Trophoblast cell (in vitro differentiated cells and primary cell): ENCODE data around the gene TNP1.

Source experiments
- DNase-seq, 2 donors: peaks; one replicate each; pipeline ENCODE4 v3.0.0-alpha.2; 2016
- H2AFZ ChIP-seq: 2 replicates; pipeline ENCODE4 v1.6.1; 2013; ENCODE audit warnings: low read length, moderate library complexity, mild to moderate bottlenecking; ENCODE audit not compliant: insufficient read depth, poor library complexity
- H2AK5ac ChIP-seq: 2 replicates; pipeline ENCODE4 v1.6.1; 2013; ENCODE audit warnings: mild to moderate bottlenecking, low read length
- H2BK120ac ChIP-seq: 2 replicates; pipeline ENCODE4 v1.6.1; 2013; ENCODE audit warnings: low read length, mild to moderate bottlenecking, moderate library complexity; ENCODE audit not compliant: insufficient read depth, poor library complexity
- H2BK12ac ChIP-seq: 2 replicates; pipeline ENCODE4 v1.6.1; 2013; ENCODE audit warnings: mild to moderate bottlenecking, low read length, moderate library complexity
- H2BK5ac ChIP-seq: 2 replicates; pipeline ENCODE4 v1.6.1; 2013; ENCODE audit warnings: low read length, low read depth, moderate library complexity, mild to moderate bottlenecking; ENCODE audit not compliant: poor library complexity
- H3K14ac ChIP-seq: 2 replicates; pipeline ENCODE4 v1.6.1; 2013; ENCODE audit warnings: mild to moderate bottlenecking, low read length
- H3K18ac ChIP-seq: 2 replicates; pipeline ENCODE4 v1.6.1; 2013; ENCODE audit warnings: mild to moderate bottlenecking, low read length
- H3K23ac ChIP-seq: 2 replicates; pipeline ENCODE4 v1.6.1; 2013; ENCODE audit warnings: low read length
- H3K27ac ChIP-seq: 2 replicates; pipeline ENCODE4 v1.5.1; 2013; ENCODE audit warnings: low read depth, mild to moderate bottlenecking, inconsistent platforms, low read length, moderate library complexity
- H3K27me3 ChIP-seq: 2 replicates; pipeline ENCODE4 v1.6.1; 2013; ENCODE audit warnings: inconsistent platforms, mild to moderate bottlenecking, low read length, moderate library complexity; ENCODE audit not compliant: insufficient read depth
- H3K36me3 ChIP-seq, 2 experiments: 1 replicate in 1 of 2; 2 replicates in 1 of 2; pipeline ENCODE4 v1.6.1; 2013; ENCODE audit warnings: low read length in 2 of 2, mild to moderate bottlenecking in 2 of 2, moderate library complexity in 1 of 2; ENCODE audit not compliant: insufficient read depth in 2 of 2, control insufficient read depth in 1 of 2
- H3K4ac ChIP-seq: 2 replicates; pipeline ENCODE4 v1.6.1; 2013; ENCODE audit warnings: low read depth, mild to moderate bottlenecking, low read length, moderate library complexity
- H3K4me1 ChIP-seq, 2 experiments: 1 replicate in 1 of 2; 2 replicates in 1 of 2; pipeline ENCODE4 v1.6.1; 2013; ENCODE audit warnings: low read length in 2 of 2, mild to moderate bottlenecking in 2 of 2, moderate library complexity in 1 of 2; ENCODE audit not compliant: insufficient read depth in 2 of 2, control insufficient read depth in 1 of 2
- H3K4me2 ChIP-seq: 2 replicates; pipeline ENCODE4 v1.6.1; 2013; ENCODE audit warnings: inconsistent platforms, mild to moderate bottlenecking, low read length, moderate library complexity
- H3K4me3 ChIP-seq: 2 replicates; pipeline ENCODE4 v1.5.1; 2013; ENCODE audit warnings: mild to moderate bottlenecking, low read depth, low read length, inconsistent platforms
- H3K79me1 ChIP-seq: one replicate; pipeline ENCODE4 v1.6.1; 2013; ENCODE audit warnings: low read length
- H3K79me2 ChIP-seq: 2 replicates; pipeline ENCODE4 v1.6.1; 2013; ENCODE audit warnings: low read length, mild to moderate bottlenecking; ENCODE audit not compliant: control insufficient read depth, insufficient read depth, poor library complexity
- H3K9ac ChIP-seq: 2 replicates; pipeline ENCODE4 v1.6.1; 2013; ENCODE audit warnings: mild to moderate bottlenecking, low read length
- H3K9me3 ChIP-seq: 2 replicates; pipeline ENCODE4 v1.6.1; 2013; ENCODE audit warnings: low read depth, mild to moderate bottlenecking, control low read depth, inconsistent platforms, low read length; ENCODE audit not compliant: insufficient read depth
- H4K12ac ChIP-seq: 2 replicates; pipeline ENCODE4 v1.6.1; 2013; ENCODE audit warnings: low read depth, mild to moderate bottlenecking, low read length, moderate library complexity
- H4K8ac ChIP-seq: 2 replicates; pipeline ENCODE4 v1.6.1; 2013; ENCODE audit warnings: low read depth, mild to moderate bottlenecking, low read length, moderate library complexity
- H4K91ac ChIP-seq: one replicate; pipeline ENCODE4 v1.6.1; 2013; ENCODE audit warnings: low read depth, mild to moderate bottlenecking, low read length, moderate library complexity
- WGBS: extraction: QIAGEN DNeasy Blood & Tissue Kit; methylation state at CpG from one replicate; pipeline ENCODE4 v1.1.7; 2013; ENCODE audit warnings: missing lambda C conversion rate; ENCODE audit not compliant: insufficient read length, insufficient coverage; ENCODE audit errors: extremely low coverage; 5-methylcytosine and 5-hydroxymethylcytosine counted together

Gene TNP1

GRCh38 chr2:216865658-216866057, 5.8 kb upstream of the TNP1 start:
- H3K18ac ChIP-seq = no peak overlapping the region

GRCh38 chr2:216863946-216864345, 4.1 kb upstream of the TNP1 start:
- Histone ChIP-seq H2BK120ac (no peak overlapping the region), H3K4me3 (no peak overlapping the region), H2BK12ac (peak overlapping the region; percentile 23), H3K27ac (no peak overlapping the region), H4K91ac (peak overlapping the region; percentile 66), H2AFZ (no peak overlapping the region), H3K4ac (no peak overlapping the region), H3K18ac (no peak overlapping the region), H4K12ac (no peak overlapping the region), H2AK5ac (no peak overlapping the region), H2BK5ac (no peak overlapping the region), H3K79me2 (no peaks in the 10 kb centered on the region), H3K4me2 (no peak overlapping the region), H3K36me3 (no peaks in the 10 kb centered on the region), H3K14ac (no peak overlapping the region), H4K8ac (no peak overlapping the region), H3K27me3 (no peaks in the 10 kb centered on the region), H3K4me1 (peaks cover 4 to 7% of the 10 kb centered on the region in 2 experiments), H3K9me3 (no peaks in the 10 kb centered on the region), H3K23ac (no peak overlapping the region), H3K9ac (no peak overlapping the region), H3K79me1 (no peaks in the 10 kb centered on the region)
- DNase-seq = no peak
- no CpG with 5 or more reads among the region's 4 CpGs for WGBS

More at GRCh38 chr2:216865658-216866057, 5.8 kb upstream of the TNP1 start:
- H3K27me3 ChIP-seq = no peaks in the 10 kb centered on the region
- H3K4me2 ChIP-seq = no peak overlapping the region
- H3K23ac ChIP-seq = no peak overlapping the region
- no peak overlapping the region for H4K12ac ChIP-seq
- H3K14ac ChIP-seq = no peak overlapping the region
- no peak overlapping the region for H2BK12ac ChIP-seq
- H3K79me1 ChIP-seq = no peaks in the 10 kb centered on the region
- no peak overlapping the region for H2BK120ac ChIP-seq
- no peak overlapping the region for H4K91ac ChIP-seq
- peaks cover 4 to 7% of the 10 kb centered on the region in 2 experiments for H3K4me1 ChIP-seq
- H3K4me3 ChIP-seq = no peak overlapping the region
- H2AK5ac ChIP-seq = no peak overlapping the region
- H2AFZ ChIP-seq = no peak overlapping the region
- no peaks in the 10 kb centered on the region for H3K9me3 ChIP-seq
- no peak overlapping the region for H4K8ac ChIP-seq
- H3K36me3 ChIP-seq = no peaks in the 10 kb centered on the region
- H3K79me2 ChIP-seq = no peaks in the 10 kb centered on the region
- WGBS = no CpG with 5 or more reads among the region's 3 CpGs
- no peak overlapping the region for H3K27ac ChIP-seq
- H3K9ac ChIP-seq = no peak overlapping the region
- no peak for DNase-seq
- H2BK5ac ChIP-seq = no peak overlapping the region
- no peak overlapping the region for H3K4ac ChIP-seq

GRCh38 chr2:216862628-216863398, 2.9 kb upstream of the TNP1 start:
- no peak overlapping the region for H2AK5ac ChIP-seq
- no peak overlapping the region for H2BK12ac ChIP-seq
- H3K9ac ChIP-seq = no peak overlapping the region
- WGBS = no CpG with 5 or more reads among the region's 8 CpGs
- no peak overlapping the region for H4K12ac ChIP-seq
- no peaks in the 10 kb centered on the region for H3K36me3 ChIP-seq
- no peak overlapping the region for H4K8ac ChIP-seq
- no peaks in the 10 kb centered on the region for H3K79me2 ChIP-seq
- DNase-seq = no peak
- no peak overlapping the region for H3K18ac ChIP-seq
- H3K79me1 ChIP-seq = no peaks in the 10 kb centered on the region
- no peak overlapping the region for H3K4ac ChIP-seq
- H3K27me3 ChIP-seq = no peaks in the 10 kb centered on the region
- H2BK120ac ChIP-seq = no peak overlapping the region
- H3K14ac ChIP-seq = no peak overlapping the region
- no peak overlapping the region for H2AFZ ChIP-seq
- H3K27ac ChIP-seq = no peak overlapping the region
- H3K23ac ChIP-seq = no peak overlapping the region
- H3K4me3 ChIP-seq = no peak overlapping the region
- H3K4me1 ChIP-seq = peaks cover 4 to 7% of the 10 kb centered on the region in 2 experiments
- no peak overlapping the region for H4K91ac ChIP-seq
- H3K9me3 ChIP-seq = no peaks in the 10 kb centered on the region
- no peak overlapping the region for H3K4me2 ChIP-seq
- no peak overlapping the region for H2BK5ac ChIP-seq

GRCh38 chr2:216860426-216861137, 718 bp upstream of the TNP1 start:
- H4K12ac ChIP-seq = no peak overlapping the region
- no peaks in the 10 kb centered on the region for H3K9me3 ChIP-seq

More at GRCh38 chr2:216860426-216861137, 718 bp upstream of the TNP1 start:
- Histone ChIP-seq H3K4ac (no peak overlapping the region), H3K18ac (no peak overlapping the region), H2AFZ (no peak overlapping the region), H3K9ac (no peak overlapping the region), H3K27ac (no peak overlapping the region), H3K4me2 (no peak overlapping the region), H2BK12ac (no peak overlapping the region), H3K23ac (no peak overlapping the region), H4K8ac (no peak overlapping the region), H2AK5ac (no peak overlapping the region), H3K4me3 (no peak overlapping the region), H3K79me2 (no peaks in the 10 kb centered on the region), H3K4me1 (peaks cover 4 to 7% of the 10 kb centered on the region in 2 experiments), H3K14ac (no peak overlapping the region), H3K27me3 (no peaks in the 10 kb centered on the region), H2BK5ac (no peak overlapping the region), H2BK120ac (no peak overlapping the region), H3K36me3 (no peaks in the 10 kb centered on the region), H4K91ac (no peak overlapping the region), H3K79me1 (no peaks in the 10 kb centered on the region)
- no CpG with 5 or more reads among the region's 2 CpGs for WGBS
- no peak for DNase-seq
